GM10248 (cell line): Measurements from ENCODE around the gene NELFB.

Experiments used
- CTCF ChIA-PET: fragments of 300-600 bp; sonication (Branson Sonifier 250); formaldehyde crosslinking; extraction: SDS; loops from one replicate; lab custom pipeline; 2021; ENCODE audit warnings: antibody characterized with exemption; lab: Yijun Ruan, JAX
- POLR2A ChIA-PET: fragments of 350-650 bp; sonication (Branson Sonifier 250); formaldehyde crosslinking; extraction: SDS; loops from one replicate; lab custom pipeline; 2020; ENCODE audit warnings: antibody characterized with exemption; lab: Yijun Ruan, JAX
- DNase-seq: peaks from one replicate; pipeline ENCODE4 v3.0.0; 2012; ENCODE audit errors: extremely low spot score
- TF ChIP-seq, protein P1 (sequence below): IDR thresholded peaks from 2 replicates; pipeline ENCODE4 v1.5.1; 2012; ENCODE audit warnings: mild to moderate bottlenecking, low read depth; ENCODE audit errors: extremely low read depth, missing control alignments, control extremely low read depth

The NELFB gene

DNA sequence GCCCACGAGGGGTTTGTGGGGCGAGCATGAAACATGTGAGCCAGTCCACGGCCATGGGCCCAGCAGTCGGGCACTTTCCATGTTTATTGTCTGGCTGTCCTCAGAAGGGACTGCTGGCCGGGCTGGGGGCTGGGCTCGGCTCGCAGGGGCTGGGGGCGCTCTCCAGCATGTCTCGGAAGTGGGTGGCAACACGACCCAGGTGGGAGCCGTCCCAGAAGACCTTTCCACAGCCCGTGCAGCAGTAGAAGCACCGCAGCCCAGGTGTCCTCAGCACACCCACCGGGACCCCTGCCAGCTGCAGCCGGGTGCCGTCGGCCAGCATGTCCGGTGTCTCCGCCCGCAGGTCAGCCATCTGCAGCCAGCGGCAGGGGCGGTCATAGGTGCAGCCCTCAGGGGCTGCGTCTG lies 51.7 kb downstream of the NELFB start:
- ChIA-PET CTCF (interaction anchor here (1.4 to 1.6 kb wide), 3 partner anchors 10 to 116 kb away, joined by 3 to 5 read pairs (median 3); partner anchors contain the start of genes EXD3 and NOXA1), POLR2A (interaction anchor here (0.6 kb wide), 1 partner anchor 14 kb away, joined by 3 read pairs; no protein-coding TSS in a partner anchor)
- TF ChIP-seq, protein P1, sequence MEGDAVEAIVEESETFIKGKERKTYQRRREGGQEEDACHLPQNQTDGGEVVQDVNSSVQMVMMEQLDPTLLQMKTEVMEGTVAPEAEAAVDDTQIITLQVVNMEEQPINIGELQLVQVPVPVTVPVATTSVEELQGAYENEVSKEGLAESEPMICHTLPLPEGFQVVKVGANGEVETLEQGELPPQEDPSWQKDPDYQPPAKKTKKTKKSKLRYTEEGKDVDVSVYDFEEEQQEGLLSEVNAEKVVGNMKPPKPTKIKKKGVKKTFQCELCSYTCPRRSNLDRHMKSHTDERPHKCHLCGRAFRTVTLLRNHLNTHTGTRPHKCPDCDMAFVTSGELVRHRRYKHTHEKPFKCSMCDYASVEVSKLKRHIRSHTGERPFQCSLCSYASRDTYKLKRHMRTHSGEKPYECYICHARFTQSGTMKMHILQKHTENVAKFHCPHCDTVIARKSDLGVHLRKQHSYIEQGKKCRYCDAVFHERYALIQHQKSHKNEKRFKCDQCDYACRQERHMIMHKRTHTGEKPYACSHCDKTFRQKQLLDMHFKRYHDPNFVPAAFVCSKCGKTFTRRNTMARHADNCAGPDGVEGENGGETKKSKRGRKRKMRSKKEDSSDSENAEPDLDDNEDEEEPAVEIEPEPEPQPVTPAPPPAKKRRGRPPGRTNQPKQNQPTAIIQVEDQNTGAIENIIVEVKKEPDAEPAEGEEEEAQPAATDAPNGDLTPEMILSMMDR: no peak
- DNase-seq: no peak

DNA sequence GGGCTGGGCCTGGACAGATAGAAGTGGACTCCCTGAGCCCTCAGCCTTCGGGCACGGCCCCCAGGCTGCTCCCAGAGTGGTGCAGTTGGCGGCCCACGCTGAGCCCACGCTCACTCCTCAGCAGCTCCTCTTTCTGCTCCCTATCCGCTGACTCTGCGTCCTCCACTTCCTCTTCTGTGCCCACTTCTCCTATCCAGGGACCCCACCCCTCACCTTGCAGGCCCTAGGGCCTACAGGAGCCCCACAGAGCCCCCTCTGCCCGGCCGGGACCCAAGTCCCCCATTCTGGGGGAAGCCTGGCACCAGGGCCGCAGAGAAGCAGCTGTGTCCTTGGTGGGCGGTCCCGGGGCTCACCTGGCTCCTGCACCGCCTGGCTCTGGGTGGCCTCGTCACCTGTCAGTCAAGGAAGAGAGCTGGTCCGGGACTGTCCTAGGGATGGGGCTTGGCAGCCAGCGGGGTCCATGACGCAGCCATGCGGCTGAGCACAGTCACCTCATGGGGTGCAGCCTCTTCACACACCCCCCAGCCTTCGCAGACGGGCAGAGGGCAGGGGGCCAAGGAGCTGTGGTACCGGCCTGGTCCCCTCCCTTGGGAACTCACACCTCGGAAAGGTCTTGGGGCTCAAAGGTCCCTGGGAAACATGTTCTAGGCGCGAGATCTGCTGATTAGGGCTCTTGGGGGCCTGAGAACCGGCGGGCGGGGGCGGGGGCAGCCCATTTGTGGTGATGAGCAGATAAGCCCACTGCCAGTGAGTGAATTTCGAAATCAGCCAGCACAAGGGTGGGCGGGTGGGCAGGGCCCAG lies 52.3 kb downstream of the NELFB start:
- DNase-seq: no peak
- ChIA-PET POLR2A (no interaction called here), CTCF (interaction anchor here (1.4 to 1.6 kb wide), 3 partner anchors 9 to 116 kb away, joined by 3 to 5 read pairs (median 3); partner anchors contain the start of genes EXD3 and NOXA1)
- TF ChIP-seq, protein P1: no peak

DNA sequence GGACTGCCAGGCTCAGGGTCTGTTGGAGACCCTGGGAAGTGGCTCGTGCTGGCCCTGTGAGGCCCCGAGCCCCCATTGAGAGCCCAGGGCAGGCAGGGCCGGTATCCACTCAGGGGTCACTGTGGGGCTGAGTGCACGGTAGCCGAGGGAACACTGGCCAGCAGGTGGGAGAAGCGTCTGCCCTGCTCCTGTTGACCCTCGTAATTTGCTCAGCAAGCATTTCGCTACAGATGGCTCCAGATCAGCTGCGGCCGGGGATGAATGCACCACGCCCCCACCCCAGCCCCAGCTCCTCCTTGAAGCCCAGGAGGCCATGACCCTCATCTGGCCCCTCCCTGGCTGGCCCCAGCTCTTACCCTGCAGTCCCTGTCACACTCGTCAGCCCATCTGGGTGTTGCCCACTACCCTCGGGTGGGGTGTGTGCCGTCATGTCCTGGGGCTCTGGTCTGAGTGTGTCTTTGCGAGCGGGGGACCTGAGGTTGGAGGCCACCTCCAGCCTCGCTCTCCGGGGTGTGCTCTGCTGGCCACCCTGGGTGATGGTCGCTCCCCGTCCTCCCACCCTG lies 53.0 kb downstream of the NELFB start:
- no peak for DNase-seq
- ChIA-PET POLR2A (interaction anchor here (0.7 kb wide), 1 partner anchor 86 kb away, joined by 5 read pairs; no protein-coding TSS in a partner anchor), CTCF (interaction anchor here (1.4 kb wide), 1 partner anchor 14 kb away, joined by 3 read pairs; no protein-coding TSS in a partner anchor)
- TF ChIP-seq, protein P1: no peak

DNA sequence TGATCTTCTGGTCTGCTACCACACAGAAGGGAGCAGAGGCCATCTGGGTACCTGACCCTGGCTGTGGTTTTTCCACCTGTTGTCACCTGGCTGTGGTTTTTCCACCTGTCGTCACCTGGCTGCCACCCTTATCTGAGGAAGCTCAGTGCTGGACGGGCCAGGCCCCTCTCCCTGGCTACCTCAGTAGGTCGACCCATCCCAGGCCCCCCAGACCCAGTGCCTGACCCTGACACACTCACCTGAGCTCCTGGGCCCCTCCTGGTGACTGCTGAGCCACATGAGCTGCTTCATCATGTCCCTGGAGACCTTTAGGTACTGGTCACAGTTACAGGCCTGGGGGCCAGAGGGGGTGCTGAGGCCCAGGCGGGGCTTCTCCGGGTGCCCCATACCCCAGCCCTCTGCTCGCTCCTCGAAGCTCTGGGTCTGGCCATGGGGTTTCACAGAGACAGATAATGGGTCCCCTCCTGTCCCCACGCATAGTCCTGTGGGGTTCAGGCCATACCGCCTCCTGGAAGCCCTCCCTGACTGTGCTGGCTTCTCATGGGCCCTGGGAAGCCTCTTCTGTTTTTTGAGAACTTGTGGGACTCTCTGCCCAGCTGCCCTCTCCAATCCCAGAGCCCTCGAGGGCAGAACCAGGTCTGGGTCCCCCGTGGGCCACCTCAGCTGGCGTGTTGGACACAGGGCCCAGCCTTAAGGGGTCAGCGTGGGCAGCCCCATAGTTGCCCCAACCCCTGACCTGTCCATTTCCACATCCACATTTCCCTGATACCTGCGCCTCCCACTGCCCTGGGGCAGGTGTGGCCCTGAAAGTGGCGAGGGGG lies 54.5 kb downstream of the NELFB start:
- ChIA-PET CTCF (interaction anchor here (0.6 kb wide), 1 partner anchor 11 kb away, joined by 3 read pairs; no protein-coding TSS in a partner anchor), POLR2A (no interaction called here)
- DNase-seq: no peak
- TF ChIP-seq, protein P1: no peak

DNA sequence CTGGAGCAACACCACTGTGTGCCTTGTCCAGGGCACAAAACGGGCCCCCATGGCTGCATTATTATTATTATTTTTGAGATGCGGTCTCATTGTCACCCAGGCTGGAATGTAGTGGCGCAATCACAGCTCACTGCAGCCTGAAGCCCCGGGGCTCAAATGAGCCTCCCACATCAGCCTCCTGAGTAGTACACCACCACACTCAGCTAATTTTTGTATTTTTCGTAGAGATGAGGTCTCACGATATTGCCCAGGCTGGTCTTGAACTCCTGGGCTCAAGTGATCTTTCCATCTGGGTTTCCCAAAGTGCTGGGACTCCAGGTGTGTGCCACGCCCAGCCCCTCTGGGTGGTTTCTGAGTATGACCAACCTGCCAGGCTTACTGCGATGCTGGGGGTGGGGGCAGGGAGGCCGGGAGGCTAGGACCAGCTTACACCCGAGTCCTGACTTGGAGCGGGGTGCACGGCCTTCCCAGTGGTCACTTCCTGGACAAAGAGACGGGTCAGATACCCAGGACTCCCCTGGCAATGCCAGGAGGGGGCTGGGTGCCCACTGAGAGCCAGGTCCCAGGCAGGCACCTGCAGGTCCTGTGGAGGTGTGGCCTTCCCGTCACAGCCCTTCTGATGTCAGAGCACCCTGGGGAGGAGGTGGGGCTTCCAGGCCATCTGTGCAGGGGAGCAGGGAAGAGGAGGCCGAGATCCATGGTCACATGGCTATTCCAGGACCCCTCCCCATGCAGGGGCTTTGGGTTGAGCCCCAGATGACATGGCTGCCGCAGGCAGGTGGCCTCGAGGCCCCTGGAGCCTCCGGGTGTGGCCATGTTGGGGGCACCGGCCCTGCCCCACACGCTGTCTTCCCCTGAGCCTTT lies 55.3 kb downstream of the NELFB start:
- ChIA-PET CTCF (interaction anchor here (1.0 to 1.1 kb wide), 2 partner anchors 9 to 281 kb away, joined by 3 to 5 read pairs; partner anchors contain the start of gene NRARP), POLR2A (interaction anchor here (0.5 kb wide), 1 partner anchor 17 kb away, joined by 6 read pairs; no protein-coding TSS in a partner anchor)
- DNase-seq: no peak
- TF ChIP-seq, protein P1: no peak
